PC-9 (cell line): ENCODE measurements around the gene MPP2.

Experiments used
- EZH2 ChIP-seq: fragments of 200-600 bp; sonication (generic); IDR thresholded peaks from 2 replicates; pipeline ENCODE4 v1.8.0; 2017; ENCODE audit warnings: antibody characterized with exemption, low read depth
- TF ChIP-seq, protein P1 (sequence below): fragments of 200-600 bp; sonication (generic); conservative IDR thresholded peaks from 2 replicates; pipeline ENCODE4 v1.6.1; 2017; ENCODE audit warnings: mixed run types, antibody characterized with exemption, mild to moderate bottlenecking, moderate library complexity

DNA sequence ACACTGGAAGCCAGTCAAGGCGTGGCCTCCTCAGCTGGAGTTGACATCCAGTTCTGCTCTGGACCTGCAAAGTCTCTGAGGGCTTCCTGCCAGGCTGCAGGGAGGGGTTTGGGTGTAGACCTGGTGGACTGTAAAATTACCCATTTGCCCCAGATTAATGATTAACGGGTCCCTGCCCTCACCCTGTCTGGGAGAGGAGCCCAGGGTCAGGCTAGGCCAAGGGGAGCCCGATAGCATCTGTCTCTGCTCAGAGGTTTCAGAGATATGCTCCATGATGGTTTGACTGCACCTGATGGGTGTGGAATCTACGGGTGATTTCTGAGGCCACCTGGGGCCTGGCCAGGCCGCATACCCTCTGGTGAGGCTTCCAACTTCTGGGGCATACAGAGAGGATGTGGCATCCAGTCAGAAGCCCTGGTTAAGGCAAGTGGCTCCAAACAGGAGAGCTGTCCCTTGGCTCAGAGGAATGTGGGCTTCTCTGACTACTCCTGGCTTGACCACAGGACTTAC is 23.8 kb upstream of the MPP2 start:
- TF ChIP-seq EZH2: no peak
- TF ChIP-seq, protein P1, sequence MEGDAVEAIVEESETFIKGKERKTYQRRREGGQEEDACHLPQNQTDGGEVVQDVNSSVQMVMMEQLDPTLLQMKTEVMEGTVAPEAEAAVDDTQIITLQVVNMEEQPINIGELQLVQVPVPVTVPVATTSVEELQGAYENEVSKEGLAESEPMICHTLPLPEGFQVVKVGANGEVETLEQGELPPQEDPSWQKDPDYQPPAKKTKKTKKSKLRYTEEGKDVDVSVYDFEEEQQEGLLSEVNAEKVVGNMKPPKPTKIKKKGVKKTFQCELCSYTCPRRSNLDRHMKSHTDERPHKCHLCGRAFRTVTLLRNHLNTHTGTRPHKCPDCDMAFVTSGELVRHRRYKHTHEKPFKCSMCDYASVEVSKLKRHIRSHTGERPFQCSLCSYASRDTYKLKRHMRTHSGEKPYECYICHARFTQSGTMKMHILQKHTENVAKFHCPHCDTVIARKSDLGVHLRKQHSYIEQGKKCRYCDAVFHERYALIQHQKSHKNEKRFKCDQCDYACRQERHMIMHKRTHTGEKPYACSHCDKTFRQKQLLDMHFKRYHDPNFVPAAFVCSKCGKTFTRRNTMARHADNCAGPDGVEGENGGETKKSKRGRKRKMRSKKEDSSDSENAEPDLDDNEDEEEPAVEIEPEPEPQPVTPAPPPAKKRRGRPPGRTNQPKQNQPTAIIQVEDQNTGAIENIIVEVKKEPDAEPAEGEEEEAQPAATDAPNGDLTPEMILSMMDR: no peak
